Caco-2 (cell line): Measurements from ENCODE around the gene PRDX6. TPM values are rescaled to one million over a fixed set of nuclear protein-coding genes. Genes with fewer than 3 reads are reported as not detected.

Source experiments
- BruUV-seq: library from RNA; stranded (reverse); fragments of 400-500 nt; replicated peaks from 2 replicates; lab custom pipeline; 2021; lab: Mats Ljungman, UMichigan
- CTCF ChIA-PET: fragments of 300-600 bp; sonication (Branson Sonifier 250); formaldehyde crosslinking; loops from one replicate; lab custom pipeline; 2022; ENCODE audit warnings: antibody characterized with exemption; lab: Charles Lee
- POLR2A ChIA-PET: fragments of 300-600 bp; sonication (Branson Sonifier 250); formaldehyde crosslinking; loops from one replicate; lab custom pipeline; 2022; ENCODE audit warnings: antibody characterized with exemption; lab: Charles Lee
- DNase-seq, 2 experiments: peaks; one replicate each; pipeline versions ENCODE4 v3.0.0 to v3.0.0-alpha.2; 2020 to 2022
- H3K27me3 ChIP-seq: replicated peaks from 2 replicates; pipeline ENCODE4 v1.6.0; 2011; ENCODE audit warnings: low read length; ENCODE audit not compliant: control insufficient read depth, insufficient read depth
- H3K36me3 ChIP-seq: 2 replicates; pipeline ENCODE4 v1.5.1; 2011; ENCODE audit warnings: low read length; ENCODE audit not compliant: control insufficient read depth, insufficient read depth
- H3K4me1 ChIP-seq: fragments of 250-450 bp; sonication (Bioruptor Pico); 2 replicates; pipeline ENCODE4 v1.5.1; 2020; ENCODE audit warnings: mild to moderate bottlenecking
- H3K4me3 ChIP-seq: 2 replicates; pipeline ENCODE4 v1.5.1; 2011; ENCODE audit warnings: low read depth, mild to moderate bottlenecking, control low read depth, low read length
- H3K9me3 ChIP-seq: fragments of 250-450 bp; sonication (Bioruptor Pico); 2 replicates; pipeline ENCODE4 v1.5.1; 2020; ENCODE audit warnings: mild to moderate bottlenecking, moderate library complexity
- H3K27ac Mint-ChIP-seq: one replicate; pipeline ENCODE4 v1.8.0; 2022; ENCODE audit warnings: mixed read lengths; ENCODE audit not compliant: unreplicated experiment
- H3K27me3 Mint-ChIP-seq: one replicate; pipeline ENCODE4 v1.8.0; 2022; ENCODE audit warnings: mixed read lengths; ENCODE audit not compliant: insufficient read depth, unreplicated experiment
- H3K36me3 Mint-ChIP-seq: one replicate; pipeline ENCODE4 v1.8.0; 2022; ENCODE audit warnings: mild to moderate bottlenecking, mixed read lengths; ENCODE audit not compliant: insufficient read depth, unreplicated experiment
- H3K4me1 Mint-ChIP-seq: one replicate; pipeline ENCODE4 v1.8.0; 2022; ENCODE audit warnings: low read depth, mixed read lengths; ENCODE audit not compliant: unreplicated experiment
- H3K4me3 Mint-ChIP-seq: one replicate; pipeline ENCODE4 v1.8.0; 2022; ENCODE audit warnings: mild to moderate bottlenecking, moderate library complexity, mixed read lengths; ENCODE audit not compliant: unreplicated experiment
- H3K9me3 Mint-ChIP-seq: one replicate; pipeline ENCODE4 v1.8.0; 2022; ENCODE audit warnings: mixed read lengths; ENCODE audit not compliant: unreplicated experiment
- intact Hi-C: fragments of 100-400 bp; cut with micrococcal nuclease; formaldehyde crosslinking; loops from one replicate; pipeline ENCODE4 v1.10.0; 2022; ENCODE audit not compliant: unreplicated experiment
- total RNA-seq: library from RNA; stranded (reverse); gene quantifications from 2 replicates; pipeline ENCODE4 v1.2.3, GENCODE V29; 2022
- TF ChIP-seq, protein P1 (sequence below), 2 experiments: fragments of 200-600 bp in 1 of 2; IDR thresholded peaks; 1 replicate in 1 of 2; 2 replicates in 1 of 2; pipeline versions ENCODE4 v1.5.1 to v1.8.0; 2011 to 2022; ENCODE audit warnings: antibody characterized with exemption in 1 of 2, control low read depth in 1 of 2, inconsistent platforms in 1 of 2, low read depth in 1 of 2, low read length in 1 of 2, mild to moderate bottlenecking in 1 of 2, moderate library complexity in 1 of 2; ENCODE audit not compliant: insufficient read depth in 1 of 2, severe bottlenecking in 1 of 2, unreplicated experiment in 1 of 2

The PRDX6 gene
- total RNA-seq, 1 experiment from 2014 or later: 540 TPM

DNA sequence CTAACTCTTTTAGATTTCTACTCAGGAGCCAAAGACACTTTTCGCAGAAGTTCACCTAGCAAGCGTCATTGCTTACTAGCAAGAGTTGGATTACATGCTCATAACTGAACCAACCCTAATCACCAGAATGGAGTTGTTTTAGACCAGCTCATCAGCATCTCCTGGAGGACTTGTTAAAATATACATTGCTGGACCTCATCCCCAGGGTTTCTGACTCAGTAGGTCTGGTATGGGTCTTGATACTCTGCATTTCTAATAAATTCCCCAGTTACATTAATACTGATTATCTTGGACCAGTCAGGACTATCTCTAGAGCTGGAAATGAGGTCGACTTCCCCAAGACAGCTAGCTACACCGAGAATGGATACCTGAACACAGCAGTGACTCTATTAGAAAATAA, 9.7 kb upstream of the PRDX6 start:
- TF ChIP-seq, protein P1, sequence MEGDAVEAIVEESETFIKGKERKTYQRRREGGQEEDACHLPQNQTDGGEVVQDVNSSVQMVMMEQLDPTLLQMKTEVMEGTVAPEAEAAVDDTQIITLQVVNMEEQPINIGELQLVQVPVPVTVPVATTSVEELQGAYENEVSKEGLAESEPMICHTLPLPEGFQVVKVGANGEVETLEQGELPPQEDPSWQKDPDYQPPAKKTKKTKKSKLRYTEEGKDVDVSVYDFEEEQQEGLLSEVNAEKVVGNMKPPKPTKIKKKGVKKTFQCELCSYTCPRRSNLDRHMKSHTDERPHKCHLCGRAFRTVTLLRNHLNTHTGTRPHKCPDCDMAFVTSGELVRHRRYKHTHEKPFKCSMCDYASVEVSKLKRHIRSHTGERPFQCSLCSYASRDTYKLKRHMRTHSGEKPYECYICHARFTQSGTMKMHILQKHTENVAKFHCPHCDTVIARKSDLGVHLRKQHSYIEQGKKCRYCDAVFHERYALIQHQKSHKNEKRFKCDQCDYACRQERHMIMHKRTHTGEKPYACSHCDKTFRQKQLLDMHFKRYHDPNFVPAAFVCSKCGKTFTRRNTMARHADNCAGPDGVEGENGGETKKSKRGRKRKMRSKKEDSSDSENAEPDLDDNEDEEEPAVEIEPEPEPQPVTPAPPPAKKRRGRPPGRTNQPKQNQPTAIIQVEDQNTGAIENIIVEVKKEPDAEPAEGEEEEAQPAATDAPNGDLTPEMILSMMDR (IDR thresholded peaks at IDR 0.05; ENCODE audit: insufficient read depth in 1 of 2, low read depth in 1 of 2, low read length in 1 of 2, severe bottlenecking in 1 of 2, unreplicated experiment in 1 of 2): no peak
- Mint-ChIP-seq H3K4me3 (no peak overlapping the region), H3K4me1 (peaks cover 6% of the 10 kb centered on the region), H3K9me3 (peaks cover 46% of the 10 kb centered on the region), H3K27me3 (no peaks in the 10 kb centered on the region), H3K36me3 (peaks cover 45% of the 10 kb centered on the region), H3K27ac (no peak overlapping the region)
- H3K36me3 ChIP-seq: peaks cover 3% of the 10 kb centered on the region
- ChIA-PET POLR2A (no interaction called here), CTCF (no interaction called here)
- H3K9me3 ChIP-seq: peaks cover 20% of the 10 kb centered on the region
- H3K4me3 ChIP-seq: no peak overlapping the region
- H3K27me3 ChIP-seq: no peaks in the 10 kb centered on the region
- DNase-seq: no peak
- H3K4me1 ChIP-seq: no peaks in the 10 kb centered on the region
- intact Hi-C loops: no loop called here
- BruUV-seq: no TSS peak

DNA sequence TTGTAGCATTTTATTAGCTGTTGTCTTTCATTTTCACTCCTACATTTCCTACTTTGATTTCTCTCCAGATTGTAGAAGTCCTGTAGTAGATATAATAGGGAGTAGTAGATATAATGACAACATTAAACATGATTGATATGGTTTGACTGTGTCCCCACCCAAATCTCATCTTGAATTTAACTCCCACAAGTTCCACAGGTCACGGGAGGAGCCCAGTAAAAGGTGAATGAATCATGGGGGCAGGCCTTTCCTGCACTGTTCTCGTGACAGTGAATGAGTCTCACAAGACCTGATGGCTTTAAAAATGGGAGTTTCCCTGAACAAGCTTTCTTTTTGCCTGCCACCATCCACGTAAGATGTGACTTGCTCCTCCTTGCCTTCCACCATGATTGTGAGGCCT, 7.5 kb upstream of the PRDX6 start:
- no peaks in the 10 kb centered on the region for H3K27me3 Mint-ChIP-seq
- peaks cover 23% of the 10 kb centered on the region for H3K9me3 Mint-ChIP-seq
- Histone ChIP-seq H3K27me3 (no peaks in the 10 kb centered on the region), H3K4me1 (peaks cover 17% of the 10 kb centered on the region), H3K4me3 (no peak overlapping the region), H3K9me3 (peaks cover 20% of the 10 kb centered on the region), H3K36me3 (peaks cover 5% of the 10 kb centered on the region)
- TF ChIP-seq, protein P1 (IDR thresholded peaks at IDR 0.05; ENCODE audit: insufficient read depth in 1 of 2, low read depth in 1 of 2, low read length in 1 of 2, severe bottlenecking in 1 of 2, unreplicated experiment in 1 of 2): no peak
- peaks cover 11% of the 10 kb centered on the region for H3K4me1 Mint-ChIP-seq
- H3K36me3 Mint-ChIP-seq: peaks cover 62% of the 10 kb centered on the region
- DNase-seq: no peak
- intact Hi-C loops: loop anchor here (10.0 kb wide), 1 partner anchor 765 kb away; no protein-coding TSS in a partner anchor
- H3K27ac Mint-ChIP-seq: no peak overlapping the region
- no TSS peak for BruUV-seq
- CTCF ChIA-PET: no interaction called here
- POLR2A ChIA-PET: no interaction called here
- H3K4me3 Mint-ChIP-seq: no peak overlapping the region

DNA sequence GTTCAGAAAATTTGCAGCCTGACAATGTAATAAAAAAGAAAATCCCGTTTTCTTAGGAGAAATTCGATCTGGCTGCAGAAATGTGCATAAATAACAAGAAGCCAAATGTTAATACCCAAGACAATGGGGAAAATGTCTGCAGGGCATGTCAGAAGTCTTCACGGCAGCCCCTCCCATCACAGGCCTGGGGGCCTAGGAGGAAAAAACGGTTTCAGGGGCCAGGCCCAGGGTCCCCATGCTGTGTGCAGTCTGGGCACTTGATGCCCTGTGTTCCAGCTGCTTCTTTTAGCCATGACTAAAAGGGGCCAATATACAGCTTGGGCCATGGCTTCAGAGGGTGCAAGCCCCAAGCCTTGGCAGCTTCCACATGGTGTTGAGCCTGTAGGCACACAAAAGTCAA, 6.5 kb upstream of the PRDX6 start:
- H3K27ac Mint-ChIP-seq: no peak overlapping the region
- ChIA-PET CTCF (no interaction called here), POLR2A (no interaction called here)
- DNase-seq: peak in 1 of 2 experiments; percentile 19
- intact Hi-C loops: loop anchor here (10.0 kb wide), 1 partner anchor 764 kb away; no protein-coding TSS in a partner anchor
- H3K36me3 Mint-ChIP-seq: peaks cover 67% of the 10 kb centered on the region
- no peaks in the 10 kb centered on the region for H3K27me3 Mint-ChIP-seq
- BruUV-seq: no TSS peak
- H3K4me3 ChIP-seq: no peak overlapping the region
- H3K4me1 Mint-ChIP-seq: peaks cover 17% of the 10 kb centered on the region
- TF ChIP-seq, protein P1 (IDR thresholded peaks at IDR 0.05; ENCODE audit: insufficient read depth in 1 of 2, low read depth in 1 of 2, low read length in 1 of 2, severe bottlenecking in 1 of 2, unreplicated experiment in 1 of 2): no peak
- H3K4me1 ChIP-seq: peaks cover 18% of the 10 kb centered on the region
- H3K9me3 Mint-ChIP-seq: peaks cover 18% of the 10 kb centered on the region
- H3K4me3 Mint-ChIP-seq: no peak overlapping the region
- no peaks in the 10 kb centered on the region for H3K27me3 ChIP-seq
- peaks cover 20% of the 10 kb centered on the region for H3K9me3 ChIP-seq
- H3K36me3 ChIP-seq: peaks cover 5% of the 10 kb centered on the region
